Umbilical cord (tissue), 2 donors: ENCODE data around the gene P2RY11. TPM values are rescaled to one million over a fixed set of nuclear protein-coding genes. Genes with fewer than 3 reads are reported as not detected.

Source experiments
- DNase-seq: peaks from one replicate; pipeline ENCODE4 v3.0.0-alpha.2; 2015; ENCODE audit warnings: low spot score
- total RNA-seq: library from RNA; depleted of rRNA; stranded (reverse); fragments of >200 nt; gene quantifications from one replicate; pipeline ENCODE4 v1.2.3, GENCODE V29; 2014; ENCODE audit warnings: low replicate concordance; ENCODE audit not compliant: insufficient read depth

P2RY11 gene
- total RNA-seq, 1 donor from 2014 or later: 18.5 TPM

DNA sequence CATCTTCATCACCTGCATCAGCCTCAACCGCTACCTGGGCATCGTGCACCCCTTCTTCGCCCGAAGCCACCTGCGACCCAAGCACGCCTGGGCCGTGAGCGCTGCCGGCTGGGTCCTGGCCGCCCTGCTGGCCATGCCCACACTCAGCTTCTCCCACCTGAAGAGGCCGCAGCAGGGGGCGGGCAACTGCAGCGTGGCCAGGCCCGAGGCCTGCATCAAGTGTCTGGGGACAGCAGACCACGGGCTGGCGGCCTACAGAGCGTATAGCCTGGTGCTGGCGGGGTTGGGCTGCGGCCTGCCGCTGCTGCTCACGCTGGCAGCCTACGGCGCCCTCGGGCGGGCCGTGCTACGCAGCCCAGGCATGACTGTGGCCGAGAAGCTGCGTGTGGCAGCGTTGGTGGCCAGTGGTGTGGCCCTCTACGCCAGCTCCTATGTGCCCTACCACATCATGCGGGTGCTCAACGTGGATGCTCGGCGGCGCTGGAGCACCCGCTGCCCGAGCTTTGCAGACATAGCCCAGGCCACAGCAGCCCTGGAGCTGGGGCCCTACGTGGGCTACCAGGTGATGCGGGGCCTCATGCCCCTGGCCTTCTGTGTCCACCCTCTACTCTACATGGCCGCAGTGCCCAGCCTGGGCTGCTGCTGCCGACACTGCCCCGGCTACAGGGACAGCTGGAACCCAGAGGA, 2.6 kb downstream of the P2RY11 start:
- no peak for DNase-seq

DNA sequence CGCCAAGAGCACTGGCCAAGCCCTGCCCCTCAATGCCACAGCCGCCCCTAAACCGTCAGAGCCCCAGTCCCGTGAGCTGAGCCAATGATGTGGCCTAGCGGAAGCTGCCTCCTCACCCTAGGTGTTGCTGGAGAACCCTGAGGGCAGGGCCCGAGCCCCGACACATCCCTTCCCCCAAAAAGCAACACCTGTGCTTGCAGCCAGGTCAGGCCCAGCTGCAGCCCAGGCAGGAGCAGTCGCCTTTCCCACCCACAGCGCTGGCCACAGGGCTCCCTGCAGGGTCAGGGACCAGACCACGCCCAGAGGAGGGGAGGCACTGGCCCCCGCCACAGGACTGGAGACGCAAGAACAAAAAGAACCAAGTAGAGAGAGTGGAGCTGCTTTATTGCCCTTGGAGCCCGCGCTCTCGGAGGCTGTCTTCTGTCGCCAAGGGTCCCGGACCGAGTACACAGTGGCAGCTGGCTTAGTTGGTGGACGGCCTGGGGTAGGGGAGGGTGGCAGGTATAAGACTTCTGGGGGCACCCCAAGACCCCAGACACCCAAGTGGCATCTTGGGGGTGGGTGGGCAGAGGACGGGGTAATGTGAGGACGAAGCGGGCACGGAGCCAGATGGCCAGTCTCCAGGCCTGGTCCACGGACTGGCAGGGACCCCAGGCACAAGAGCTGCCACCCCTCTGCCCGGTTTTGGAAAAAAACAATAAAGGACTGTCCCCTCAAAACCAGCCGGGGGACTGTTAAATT, 3.3 kb downstream of the P2RY11 start:
- DNase-seq: no peak

DNA sequence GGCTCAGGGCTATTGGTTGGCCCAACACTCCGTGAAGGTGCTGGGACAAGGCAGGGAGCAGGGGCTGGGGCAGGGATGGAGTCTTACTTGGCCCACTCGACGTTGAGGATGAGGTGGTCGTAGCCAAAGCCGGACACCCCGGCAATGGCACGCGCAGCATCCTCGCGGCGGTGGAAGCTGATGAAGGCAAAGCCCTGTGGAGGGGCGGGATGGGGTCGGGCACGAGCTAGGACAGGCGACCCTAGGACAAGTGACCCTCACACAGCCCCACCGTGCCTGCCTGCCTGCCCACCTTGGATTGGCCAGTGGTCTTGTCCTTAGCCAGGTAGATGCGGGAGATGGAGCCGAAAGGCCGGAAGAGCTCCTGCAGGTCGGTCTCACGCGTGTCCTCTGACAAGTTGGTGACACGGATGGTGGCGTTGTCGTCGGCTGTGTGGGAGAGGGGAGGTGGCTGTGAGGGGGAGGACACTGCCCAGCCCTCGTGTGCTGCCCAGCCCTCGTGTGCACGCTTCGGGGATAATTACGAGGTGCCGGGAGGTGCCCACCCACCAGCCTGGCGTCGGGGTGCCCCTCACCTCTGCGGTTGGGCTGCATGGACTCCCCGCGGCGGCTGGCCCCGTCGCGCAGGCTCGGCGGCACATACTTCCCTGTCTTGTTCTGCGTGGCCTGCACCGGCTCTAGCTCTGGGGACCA, 4.0 kb downstream of the P2RY11 start:
- no peak for DNase-seq

DNA sequence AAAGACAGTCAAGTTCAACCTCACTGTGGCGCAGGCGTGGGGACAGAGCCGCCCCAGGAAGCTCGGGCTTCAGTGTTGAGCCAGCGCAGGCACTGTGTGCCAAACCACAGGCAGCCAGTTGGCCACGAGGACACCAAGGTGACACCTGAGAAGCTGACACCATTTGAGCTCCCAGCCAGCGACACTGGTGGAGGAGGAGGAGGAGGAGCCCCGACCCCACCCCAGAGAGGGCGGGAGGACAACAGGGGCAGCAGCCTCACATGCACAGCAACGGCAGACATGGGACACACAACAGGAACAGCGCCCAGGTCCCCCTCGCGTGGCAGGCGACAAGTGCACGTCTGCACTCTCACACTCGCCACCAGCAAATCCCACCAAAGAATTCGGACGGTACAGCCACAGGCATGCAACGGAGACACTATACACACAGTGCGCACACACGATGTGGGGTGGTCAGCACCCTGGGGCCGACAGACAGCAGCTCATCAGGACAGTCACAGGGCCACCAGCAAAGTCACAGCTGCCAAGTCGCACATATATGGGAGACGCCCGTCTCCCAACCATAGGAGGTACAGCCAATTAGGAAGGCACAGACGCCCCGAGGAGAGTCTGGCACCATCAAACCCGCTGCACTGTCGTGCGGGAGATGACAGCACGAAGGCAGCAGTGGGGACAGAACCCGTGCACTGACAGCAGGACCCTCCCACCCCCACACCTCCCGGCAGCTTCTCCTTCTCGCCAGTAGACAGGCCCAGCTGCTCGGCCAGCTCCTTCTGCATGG, 4.8 kb downstream of the P2RY11 start:
- DNase-seq: no peak

DNA sequence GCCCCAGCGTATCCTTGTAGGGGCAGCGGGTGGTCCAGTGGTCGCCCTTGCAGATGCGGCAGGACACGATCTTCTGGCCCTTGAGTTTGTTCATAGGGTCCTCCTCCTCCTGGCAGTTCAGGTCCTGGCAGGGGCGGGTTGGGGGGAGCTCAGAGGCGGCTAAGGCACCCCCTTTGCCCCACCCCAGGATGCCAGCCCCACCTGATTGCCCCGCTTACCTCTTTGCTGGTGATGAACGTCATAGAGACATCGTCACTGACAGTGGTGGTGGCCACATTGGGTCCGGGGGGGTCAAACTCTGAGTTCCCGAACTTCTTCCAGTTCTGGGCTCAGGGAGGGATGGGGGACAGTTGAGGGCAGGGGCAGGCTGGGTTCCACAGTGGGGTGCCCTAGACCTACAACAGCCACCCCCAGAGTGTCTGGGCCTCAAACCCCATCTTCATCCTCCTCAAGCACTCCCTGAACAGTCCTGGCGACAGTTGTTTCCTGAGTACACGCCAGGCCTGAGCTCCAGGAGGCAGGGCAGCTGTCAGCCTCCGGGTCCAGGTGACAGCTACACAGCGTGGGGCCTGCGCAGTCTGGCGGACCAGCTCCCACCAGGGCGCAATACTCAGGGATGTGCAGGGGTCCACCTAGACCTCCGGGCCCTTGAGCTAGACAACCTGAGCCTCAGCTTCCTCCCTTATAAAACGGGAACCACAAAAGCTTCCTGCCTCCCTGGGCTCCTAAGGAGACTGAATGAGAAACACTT, 5.5 kb downstream of the P2RY11 start:
- no peak for DNase-seq

DNA sequence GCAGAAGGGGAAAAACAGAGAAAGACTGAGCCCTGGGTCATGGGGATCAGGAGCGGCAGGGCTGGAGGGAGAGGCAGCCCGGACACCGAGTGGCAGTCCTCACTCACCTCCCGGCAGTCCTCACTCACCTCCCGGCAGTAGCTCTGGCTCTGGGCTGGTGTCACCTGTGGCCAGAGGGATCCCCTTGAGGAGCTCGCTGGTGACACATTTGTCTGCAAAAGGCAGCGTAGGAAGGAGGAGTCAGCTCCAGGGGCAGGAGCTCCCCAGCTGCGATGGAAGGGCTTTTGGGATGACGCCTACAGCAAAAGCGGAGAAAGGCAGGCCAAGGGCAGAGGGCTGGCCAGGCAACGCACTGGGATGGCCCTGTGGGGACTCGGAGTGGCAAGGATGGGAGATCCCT, 7.5 kb downstream of the P2RY11 start:
- no peak for DNase-seq

DNA sequence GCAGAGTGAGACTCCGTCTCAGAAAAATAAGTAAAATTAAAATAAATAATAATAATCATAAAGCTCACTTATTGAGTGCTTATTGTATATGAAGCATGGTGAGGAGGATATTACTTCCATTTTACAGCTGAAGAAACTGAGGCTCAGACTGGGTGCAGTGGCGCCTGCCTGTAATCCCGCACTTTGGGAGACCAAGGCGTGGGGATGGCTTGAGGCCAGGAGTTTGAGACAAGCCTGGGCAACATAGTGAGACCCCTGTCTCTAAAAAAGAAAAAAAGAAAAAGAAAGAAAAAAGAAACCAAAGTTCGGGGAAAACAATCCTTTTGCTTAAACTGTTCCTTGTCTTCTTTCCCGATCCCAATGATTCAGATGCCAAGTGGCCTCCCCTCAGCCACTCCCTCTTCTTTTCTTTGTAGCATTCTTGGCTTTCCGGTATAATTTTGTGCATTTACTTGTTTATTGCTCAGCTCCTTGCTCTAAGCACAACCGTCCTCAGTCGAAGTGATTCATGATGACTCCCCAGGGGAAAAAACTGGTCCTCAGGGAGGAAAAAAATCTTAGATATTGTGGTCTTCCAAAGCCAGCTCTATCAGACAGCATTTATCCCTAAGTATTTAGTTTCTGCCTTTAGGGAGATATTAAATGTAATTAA, 9.2 kb downstream of the P2RY11 start:
- peak; percentile 42 for DNase-seq

DNA sequence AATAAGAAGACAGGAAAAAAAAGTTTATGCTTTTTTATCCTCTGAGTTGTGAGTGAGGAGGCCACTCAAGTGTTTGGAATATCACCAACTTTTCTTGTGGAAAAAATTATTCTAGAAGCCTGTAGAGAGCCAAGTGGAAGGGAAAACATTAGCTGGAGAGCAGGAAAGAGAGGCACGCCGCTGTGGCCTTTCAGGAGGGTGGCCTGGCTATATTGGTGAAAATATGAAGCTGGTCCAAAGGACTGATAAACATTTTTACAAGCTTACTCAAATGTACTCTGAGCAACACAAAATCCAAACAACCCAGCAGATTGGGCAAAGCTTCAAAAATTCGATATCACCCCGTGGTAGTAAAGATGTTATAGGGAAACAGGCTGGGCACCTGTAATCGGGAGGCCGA, 10.6 kb downstream of the P2RY11 start:
- peak; percentile 45 for DNase-seq

DNA sequence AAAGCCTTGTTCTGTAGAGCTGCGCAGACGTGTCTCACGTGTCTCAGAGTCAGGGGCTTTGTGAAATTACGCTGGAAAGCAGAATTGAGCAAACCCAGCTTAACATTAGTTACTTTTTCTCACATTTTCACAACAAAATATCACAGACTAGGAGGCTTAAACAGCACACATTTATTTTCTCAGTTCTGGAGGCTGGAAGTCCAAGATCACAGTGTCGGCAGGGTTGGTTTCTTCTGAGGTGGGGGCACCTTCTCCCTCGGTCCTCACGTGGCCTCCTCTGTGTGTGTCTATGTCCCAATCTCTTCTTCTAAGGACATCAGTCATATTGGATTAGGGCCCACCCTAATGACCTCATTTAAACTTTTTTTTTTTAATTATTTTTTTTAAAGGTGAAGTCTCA, 12.9 kb downstream of the P2RY11 start:
- no peak for DNase-seq

DNA sequence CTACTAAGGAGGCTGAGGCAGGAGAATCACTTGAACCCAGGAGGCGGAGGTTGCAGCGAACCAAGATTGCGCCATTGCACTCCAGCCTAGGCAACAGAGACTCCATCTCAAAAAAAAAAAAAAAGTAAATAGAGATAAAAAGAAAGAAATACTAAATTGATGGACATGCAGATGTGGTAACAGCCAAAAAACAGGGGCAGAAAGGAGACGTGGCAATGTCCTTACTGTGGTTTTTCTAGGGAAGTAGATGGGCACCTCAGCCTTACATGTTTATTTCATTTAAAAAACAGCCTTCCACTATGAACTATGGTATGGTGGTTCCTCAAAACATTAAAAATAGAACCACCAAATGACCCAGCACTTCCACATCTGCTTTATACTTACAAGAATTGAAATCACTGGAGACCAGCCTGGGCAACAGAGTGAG, 14.7 kb downstream of the P2RY11 start:
- no peak for DNase-seq

DNA sequence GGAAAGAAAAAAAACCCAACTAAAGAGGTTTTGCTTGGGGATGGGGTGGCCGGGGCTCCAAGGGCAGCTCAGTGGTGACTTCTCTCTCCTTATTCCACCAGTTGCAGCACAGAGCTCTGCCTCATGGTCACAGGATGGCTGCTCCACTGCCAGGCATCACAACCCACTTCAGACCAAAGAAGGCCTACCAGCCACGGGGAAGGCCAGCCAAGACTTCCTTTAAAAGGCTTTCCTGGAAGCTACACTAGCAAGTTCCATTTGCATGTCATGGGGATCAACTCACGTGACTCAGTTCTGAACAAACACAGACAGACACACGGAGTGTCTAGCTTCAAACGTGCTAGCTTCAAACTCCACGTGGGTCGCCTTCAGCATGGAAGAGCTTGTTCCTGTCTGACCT, 21.4 kb downstream of the P2RY11 start:
- DNase-seq: no peak

DNA sequence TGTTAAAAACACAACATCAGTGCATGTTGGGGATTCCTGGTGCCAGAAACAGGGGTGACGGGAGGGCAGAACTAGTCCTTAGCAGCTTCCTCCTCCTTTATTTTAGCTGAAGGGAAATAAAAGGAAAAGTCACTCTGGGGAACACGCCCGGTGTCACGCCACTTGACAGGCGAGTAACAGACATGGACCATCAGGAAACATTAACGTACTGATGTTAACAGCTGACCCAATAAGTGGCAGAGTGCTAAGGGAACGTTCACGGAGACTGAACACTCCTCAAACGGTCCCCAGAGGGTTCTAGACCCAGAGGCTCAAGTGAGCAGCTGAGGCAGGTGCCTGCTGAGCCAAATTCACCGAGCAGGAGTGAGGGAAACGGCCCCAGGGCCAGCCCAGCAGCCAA, 22.1 kb downstream of the P2RY11 start:
- no peak for DNase-seq

DNA sequence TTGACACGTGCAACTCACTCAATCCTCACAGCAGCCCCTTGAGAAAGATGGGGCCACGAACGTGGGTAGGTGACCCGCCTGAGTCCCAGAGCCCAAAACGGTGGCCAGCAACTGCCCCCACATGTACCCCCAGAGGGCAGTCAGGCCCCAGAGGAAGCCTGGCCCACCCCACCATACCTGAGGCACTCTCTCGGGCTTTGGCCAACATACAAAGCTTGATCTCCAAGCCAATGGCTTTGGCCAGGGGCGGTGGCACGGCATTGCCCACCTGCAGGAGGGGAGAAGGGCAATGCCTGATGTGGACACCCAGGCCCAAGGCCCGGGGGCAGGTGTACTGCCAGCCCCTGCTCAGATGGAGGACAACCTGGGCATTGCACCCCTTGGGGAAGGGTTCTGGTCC, 22.5 kb downstream of the P2RY11 start:
- DNase-seq: no peak

DNA sequence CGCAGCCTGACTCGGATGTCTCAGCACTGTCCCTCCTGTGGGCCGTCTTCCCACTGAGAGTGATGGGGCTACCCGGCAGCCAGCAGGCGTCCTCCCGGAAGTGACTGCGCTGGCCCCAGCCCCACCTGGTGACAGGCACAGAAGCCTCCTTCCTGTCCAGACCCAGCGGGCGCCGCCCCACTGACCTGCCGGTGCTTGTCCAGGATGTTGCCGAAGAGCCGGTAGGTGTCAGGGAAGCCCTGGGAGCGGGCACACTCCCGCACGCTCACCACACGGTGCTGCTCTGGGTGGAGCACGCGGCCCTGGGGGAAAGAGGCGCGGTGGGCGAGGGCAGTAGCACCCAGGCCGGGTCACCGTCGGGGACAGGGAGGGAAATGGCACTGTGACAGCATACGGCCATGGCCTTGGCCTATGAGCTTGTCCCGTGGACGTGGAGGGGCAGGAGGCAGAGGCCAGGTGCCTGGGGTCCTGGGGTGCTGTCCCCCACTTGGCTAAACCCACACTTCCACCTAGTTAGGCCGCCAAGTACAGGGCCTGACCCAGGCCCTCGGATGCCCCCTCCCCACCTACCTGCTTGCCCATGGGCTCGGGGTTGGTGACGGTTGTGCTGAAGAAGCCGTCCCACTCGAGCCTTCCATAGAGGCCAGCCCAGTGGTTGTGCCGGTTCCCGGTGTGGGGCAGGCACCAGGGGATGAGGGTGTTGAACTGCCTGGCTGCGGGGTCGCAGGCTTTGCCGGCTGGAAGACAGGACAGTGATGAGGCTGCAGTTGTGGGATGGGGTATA, 24.2 kb downstream of the P2RY11 start:
- no peak for DNase-seq

DNA sequence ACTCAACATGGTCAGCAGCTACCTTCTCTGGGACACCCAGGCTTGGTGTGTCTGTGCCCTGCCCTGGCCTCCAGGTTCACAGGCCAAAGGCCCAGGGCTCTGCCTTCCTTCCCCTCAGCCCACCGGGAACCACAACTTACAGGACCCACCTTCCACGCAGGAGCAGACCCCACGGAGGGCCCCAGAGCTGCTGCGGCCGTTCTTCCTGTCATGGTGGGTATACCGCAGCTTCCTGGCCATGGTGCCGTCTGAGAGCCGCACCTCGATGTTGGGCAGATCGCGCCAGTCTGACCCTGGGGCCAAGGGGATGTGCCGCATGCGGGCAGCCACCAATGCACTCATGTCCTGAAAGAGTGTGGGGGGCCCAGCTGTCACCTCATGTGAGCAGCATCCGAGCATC, 25.4 kb downstream of the P2RY11 start:
- DNase-seq: no peak

DNA sequence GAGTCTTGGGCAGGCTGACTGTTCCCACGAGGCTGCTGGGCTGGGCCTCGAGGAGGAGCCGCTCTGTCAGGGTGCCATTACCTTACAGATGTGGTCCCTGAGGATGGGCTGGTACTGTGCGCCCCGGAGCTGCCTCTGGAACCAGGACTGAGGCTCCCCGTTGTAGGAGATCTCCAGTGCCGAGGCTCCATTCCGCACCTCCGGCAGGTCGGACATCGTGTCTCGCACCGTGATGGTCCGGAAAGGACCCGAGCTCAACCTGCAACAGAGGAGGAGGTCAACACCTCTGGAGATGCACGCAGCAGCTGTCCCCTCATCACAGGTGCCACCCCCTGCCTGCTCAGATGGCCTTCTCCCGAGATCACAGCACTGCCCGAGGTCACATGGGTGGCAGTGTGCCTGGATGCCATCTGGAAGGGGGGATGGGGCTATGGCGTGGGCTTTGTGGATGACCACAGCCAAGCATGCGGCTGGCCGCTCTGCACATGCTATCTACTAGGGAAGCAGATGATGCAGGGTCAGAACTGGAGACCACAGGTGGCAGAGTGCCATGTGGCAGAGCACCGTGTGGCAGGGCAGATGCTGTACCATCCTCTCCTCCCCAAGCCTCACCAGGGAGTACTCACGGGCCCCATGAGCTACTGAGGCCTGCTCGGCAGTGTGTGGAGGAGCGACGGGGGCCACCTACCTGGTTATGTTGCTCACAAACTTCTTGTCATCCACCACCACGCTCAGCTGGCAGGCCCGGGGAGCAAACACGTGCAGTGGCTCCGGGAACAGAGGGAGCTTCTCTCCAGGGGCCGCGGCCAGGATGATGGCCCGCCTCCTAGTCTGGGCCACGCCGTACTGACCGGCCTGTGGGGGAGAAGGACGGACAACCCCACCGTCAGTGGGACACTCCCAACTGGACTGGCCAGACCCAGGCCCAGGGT, 26.5 kb downstream of the P2RY11 start:
- no peak for DNase-seq

DNA sequence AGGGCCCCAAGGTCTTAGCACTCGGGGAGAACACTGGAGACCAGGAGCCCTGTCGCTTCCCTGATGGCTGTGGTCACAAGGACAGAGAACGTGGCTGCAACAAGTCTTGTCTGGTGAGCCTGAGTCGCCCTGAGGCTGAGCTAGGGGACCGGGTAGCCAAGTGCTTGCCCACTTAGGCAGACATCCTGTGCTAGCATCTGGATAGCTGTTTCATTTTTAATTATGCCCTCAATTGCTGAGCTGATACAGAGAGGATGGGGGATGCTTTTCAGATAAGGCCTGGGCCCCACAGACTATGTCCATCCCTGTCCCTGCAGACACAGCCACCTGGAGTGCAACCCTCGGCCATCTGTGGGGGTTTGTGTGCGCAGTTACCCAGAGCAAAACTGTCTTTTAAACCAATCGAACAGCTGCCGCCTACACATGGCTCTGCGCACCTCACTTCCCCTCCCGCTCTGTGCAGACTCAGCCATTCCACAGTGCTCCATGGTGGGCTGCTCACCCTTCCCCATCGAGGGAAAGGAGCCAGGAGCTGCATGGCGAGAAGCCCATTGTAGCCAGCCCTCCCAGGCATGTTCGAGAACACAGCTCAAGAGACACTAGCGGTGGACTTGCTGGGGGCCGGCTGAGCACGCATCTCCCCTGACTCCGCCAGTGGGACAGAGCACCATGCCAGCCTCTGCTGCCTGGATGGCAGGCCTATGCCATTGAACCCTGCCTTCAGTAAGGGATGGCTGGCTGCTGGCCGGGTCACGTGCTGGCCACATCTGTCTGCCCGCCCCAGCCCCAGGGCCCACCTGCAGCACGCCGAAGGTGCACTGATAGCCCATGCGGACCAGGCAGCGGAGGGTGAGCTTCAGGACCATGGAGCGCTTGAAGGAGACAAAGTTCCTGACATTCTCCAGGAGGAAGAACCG, 27.6 kb downstream of the P2RY11 start:
- no peak for DNase-seq

DNA sequence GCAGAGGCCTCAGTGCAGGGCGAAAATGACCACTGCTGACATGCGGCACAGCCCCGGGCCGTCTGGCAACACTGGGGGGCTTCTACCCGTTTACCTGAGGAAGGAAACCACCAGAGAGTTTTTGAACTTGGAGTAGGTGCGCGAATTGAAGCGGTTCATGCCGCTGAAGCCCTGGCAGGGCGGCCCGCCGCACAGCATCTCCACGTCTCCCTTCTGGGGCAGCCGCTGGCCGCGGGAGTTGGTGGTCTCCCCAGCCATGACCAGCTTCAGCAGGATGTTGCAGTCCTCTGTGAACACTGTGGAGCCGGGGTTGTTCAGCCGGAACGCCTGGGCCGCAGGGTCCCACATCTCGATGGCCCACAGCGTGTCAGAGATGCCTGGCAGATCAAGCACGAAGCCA, 28.5 kb downstream of the P2RY11 start:
- DNase-seq: no peak
